Sigmoid colon (tissue), 4 donors: ENCODE results near the gene CNKSR2.

Experiments used
- CTCF ChIP-seq, 4 experiments: fragments of 450-650 bp in 3 of 4; fragments of 200-600 bp in 1 of 4; IDR thresholded peaks; one replicate each; pipeline ENCODE4 v1.5.1; 2016 to 2019; ENCODE audit warnings: antibody characterized with exemption in 4 of 4, mild to moderate bottlenecking in 3 of 4, moderate library complexity in 2 of 4
- EP300 ChIP-seq, 4 donors: sonication (generic); formaldehyde crosslinking; IDR thresholded peaks; one replicate each; pipeline ENCODE4 v1.6.1; 2017; ENCODE audit warnings: antibody characterized with exemption in 4 of 4
- POLR2A ChIP-seq, 2 donors: fragments of 450-650 bp; IDR thresholded peaks; one replicate each; pipeline ENCODE4 v1.6.1; 2016; ENCODE audit warnings: antibody characterized with exemption in 2 of 2, mild to moderate bottlenecking in 2 of 2, moderate library complexity in 2 of 2
- POLR2AphosphoS5 ChIP-seq, 4 donors: sonication (generic); formaldehyde crosslinking; IDR thresholded peaks; one replicate each; pipeline ENCODE4 v1.6.1; 2017; ENCODE audit warnings: antibody characterized with exemption in 4 of 4

- TF ChIP-seq POLR2A (IDR thresholded peaks at IDR 0.05), result no peak
- TF ChIP-seq CTCF (IDR thresholded peaks at IDR 0.05), result no peak
- TF ChIP-seq EP300 (IDR thresholded peaks at IDR 0.05), result no peak
- TF ChIP-seq POLR2AphosphoS5 (IDR thresholded peaks at IDR 0.05), result no peak
Measured at GRCh38 chrX:21509912-21510311, 135.7 kb downstream of the CNKSR2 start.
